ENCODE data around the gene APELA.
"Not testable (repeated sequence)": the region's sequence is repeated elsewhere in the genome, so short reads cannot be mapped to it uniquely, and the experiment has no call there.

Gene APELA, protein sequence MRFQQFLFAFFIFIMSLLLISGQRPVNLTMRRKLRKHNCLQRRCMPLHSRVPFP

DNA sequence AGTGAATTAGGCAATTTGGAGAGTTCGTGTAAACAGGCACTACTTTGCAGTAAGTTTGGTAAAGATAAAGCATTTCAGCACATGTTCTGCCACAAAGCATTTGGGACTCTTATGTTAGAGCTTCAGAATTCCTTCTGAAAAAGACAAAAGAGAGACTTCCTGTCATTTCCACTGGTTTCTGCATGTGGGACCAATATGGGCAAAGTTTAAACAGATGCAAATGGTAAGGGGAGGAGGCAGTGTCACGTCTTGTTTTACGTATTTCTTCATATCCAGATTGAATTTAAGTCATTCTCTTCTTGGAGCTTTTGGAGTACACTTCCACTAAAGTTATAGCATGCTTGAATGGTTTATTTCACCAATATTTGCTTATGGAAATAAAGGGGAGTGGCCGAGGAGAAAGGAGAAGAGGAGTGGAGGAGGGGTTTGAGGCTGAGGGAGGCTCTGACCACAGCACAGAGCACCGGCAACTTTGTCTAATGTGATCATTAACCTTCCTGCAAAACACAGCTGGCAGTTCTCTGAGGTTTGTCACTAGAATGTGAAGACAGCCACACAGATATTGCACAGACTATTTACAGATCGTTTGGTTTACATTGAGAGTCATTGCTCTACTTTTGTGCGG, at the start of gene APELA:
Gene APELA (plus strand): TSS at position 479 of the 625 bp plus-strand sequence. CDS start 154 bp downstream, outside the sequence.
- peak; percentile 4 for DNase-seq

DNA sequence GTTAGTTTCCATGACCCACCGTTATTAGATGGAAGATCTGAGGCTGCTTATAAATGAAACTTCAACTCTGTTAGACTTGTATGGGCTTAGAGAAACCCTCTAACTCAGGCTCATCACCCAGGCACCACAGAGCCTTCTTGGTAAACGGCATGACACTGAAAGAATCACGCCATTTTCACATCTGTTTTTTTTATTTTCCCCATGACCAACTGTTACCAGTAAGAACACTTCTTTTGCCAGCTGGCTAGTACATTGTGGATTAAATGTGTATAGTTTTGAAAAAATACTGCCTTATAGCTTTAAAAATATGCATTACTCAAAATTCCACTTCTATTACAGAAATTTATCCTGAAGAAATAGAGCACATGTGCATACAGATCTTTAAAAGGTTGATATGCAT, 48.0 kb upstream of the APELA start:
- no peak for DNase-seq

DNA sequence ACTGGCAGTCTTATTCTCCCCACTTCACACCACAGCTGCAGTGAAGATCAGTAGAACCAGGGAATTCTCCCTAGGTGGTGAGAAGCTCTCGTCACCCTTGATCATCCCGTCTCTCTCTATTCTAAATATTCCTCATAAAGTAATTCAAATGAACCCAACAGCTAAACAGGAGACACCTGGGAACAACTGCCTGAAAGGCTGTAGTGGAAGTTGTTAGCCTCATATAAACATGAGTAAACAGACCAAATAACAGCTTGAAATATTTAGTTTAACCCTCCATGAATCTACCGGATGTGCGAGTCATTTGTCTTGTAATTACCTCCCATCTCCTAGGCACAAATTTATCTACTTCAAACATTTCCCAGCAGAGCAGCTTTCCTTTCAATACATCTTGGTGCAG, 30.4 kb upstream of the APELA start:
- DNase-seq = no peak

DNA sequence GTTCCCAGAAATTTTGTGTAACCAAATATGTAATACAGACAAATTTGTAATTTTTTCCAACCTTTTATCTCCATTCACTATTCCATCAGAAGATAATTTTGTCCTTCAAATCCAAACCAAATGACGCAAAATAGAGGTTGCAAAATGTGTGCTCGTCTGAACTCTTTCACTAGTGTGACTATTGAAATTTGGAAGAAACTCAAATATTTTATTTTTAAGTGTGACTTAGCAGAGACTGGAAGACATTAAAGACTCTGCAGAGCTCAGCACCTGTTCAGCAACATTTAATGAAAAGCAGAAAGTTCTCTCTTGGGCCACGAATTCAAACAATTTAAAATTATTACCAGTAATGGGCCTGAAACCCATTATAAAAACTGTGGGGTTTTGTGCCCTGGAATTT, 30.0 kb upstream of the APELA start:
- no peak for DNase-seq

DNA sequence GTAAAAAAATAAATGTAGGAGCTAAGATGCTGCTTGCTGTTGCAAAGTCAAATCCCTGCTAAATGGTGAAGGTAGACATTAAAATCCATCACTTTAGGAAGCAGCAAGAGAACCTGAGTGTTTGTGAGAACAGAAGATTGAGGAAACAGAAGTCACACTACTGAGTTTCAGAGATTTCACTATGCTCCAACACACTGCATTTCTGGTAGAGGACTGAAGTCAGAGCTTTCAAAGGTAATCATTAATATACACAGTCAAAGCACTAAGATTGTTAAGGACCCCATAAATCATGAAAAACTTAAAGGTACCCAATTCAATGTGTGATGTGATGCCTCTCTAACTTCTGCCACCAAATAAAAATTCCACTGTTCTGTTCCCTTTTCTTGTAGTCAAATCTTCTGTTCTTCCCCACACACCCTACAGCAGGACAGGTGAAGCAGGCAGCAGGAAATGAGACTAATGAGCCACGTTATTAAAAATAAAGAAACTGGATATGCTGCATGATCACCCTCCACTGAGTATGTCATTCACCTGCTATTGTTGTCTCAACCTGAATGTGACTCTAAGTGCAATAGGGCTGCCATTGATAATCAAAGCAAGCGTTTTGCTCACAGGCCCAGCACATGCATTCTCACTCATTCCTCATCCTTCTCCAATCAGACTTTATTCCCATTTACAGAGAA, 28.9 kb upstream of the APELA start:
- no peak for DNase-seq

DNA sequence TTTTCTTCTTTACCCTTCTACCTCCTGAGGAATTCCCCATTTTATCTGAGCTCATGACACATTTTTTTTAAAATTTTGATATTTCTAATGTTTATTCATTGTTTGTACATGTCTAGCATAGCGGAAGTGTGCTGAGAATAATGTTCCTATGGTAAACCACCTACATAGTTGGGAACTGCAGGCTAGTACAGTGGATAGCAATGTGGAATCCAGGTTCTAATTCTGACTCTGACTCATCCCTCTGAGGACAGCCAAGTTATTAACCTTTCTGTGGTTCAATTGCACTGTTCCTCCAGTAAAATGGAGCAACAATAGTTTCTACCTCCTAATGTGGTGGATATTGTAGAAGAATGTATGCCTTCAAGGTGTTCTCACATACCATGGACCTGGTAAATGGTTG, 20.6 kb upstream of the APELA start:
- no peak for DNase-seq

DNA sequence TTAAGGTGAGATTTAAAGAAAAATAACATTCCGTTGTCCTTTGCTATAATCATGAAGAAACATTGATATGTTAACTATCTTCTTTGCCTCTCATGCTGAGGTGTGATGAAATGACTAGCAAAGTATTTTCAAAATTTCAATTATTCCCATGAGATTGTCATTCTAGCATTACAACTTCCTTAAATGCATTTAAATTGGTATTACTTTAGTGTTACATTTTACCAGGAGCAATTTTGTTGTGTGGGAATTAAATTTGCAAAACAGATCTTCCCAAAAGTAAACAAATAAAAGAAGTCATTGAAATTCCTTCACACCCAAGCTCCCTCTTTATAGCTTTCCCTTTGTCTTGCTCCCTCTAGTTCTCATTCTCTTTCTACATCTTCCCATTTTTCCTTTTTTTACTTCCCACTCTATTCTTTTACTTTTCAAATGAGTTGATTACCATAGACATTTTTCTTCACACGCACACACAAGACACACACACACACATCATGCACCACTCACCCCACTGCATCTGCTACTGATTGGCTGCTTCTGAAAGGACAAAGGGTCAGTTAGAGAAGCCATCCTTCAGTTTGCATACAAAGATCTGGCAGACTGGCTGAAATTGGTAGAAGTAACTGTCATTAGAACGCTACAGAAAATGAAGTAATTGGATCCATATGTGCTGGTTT, 10.0 kb upstream of the APELA start:
- DNase-seq = no peak

DNA sequence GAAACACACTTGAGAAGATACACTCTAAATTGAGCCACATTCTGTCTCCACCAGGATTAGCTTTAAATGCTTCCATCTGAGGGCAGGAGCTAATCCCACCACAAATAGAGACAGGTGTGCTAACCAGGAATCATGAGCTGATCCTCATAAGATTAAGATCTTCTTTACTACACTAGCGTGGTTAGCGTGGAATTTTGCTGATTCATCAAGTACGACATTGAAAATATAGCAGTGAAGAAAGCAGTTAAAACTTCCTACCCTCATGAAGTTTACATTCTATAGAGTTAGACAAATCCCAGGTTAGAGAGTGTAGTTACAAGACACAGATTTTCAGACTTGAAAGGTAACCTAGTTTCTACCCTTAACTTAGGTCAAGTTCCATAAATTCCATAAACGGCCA, 5.3 kb upstream of the APELA start:
- no peak for DNase-seq

DNA sequence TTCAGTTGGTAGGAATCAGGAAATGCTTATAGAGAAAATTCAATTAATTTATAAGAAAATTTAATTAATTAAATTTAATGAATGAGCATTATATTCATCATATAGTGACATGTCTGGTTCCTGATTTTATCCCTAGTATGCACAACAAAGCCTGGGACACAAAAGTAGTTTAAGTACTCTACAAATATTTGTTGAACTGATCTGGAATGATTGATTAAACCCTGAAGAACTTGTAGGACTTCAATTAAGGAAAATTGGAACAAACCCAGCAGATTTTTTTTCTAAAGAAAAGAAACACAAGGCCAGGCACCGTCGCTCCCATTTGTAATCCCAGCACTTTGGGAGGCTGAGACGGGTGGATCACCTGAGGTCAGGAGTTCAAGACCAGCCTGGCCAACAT, 4.5 kb upstream of the APELA start:
- no peak for DNase-seq

DNA sequence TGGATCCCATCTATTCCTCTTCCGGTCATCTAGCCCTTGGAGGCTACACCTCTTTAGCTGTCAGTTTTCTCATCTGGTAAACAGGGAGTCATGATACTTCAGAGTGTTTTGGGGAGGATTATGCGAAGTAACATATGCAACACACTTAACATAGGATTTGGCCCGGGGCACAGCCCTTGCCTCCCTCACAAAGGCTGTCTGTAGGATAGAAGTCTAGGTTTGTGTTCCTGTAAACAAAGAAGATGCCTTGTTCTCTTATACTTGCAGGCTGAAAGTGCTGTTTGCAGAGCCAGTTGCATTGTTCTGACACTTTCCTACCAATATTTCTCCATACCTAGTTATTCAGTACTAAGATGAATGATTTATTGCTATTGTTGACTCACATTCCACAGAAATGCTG, 2.2 kb upstream of the APELA start:
- DNase-seq = no peak

DNA sequence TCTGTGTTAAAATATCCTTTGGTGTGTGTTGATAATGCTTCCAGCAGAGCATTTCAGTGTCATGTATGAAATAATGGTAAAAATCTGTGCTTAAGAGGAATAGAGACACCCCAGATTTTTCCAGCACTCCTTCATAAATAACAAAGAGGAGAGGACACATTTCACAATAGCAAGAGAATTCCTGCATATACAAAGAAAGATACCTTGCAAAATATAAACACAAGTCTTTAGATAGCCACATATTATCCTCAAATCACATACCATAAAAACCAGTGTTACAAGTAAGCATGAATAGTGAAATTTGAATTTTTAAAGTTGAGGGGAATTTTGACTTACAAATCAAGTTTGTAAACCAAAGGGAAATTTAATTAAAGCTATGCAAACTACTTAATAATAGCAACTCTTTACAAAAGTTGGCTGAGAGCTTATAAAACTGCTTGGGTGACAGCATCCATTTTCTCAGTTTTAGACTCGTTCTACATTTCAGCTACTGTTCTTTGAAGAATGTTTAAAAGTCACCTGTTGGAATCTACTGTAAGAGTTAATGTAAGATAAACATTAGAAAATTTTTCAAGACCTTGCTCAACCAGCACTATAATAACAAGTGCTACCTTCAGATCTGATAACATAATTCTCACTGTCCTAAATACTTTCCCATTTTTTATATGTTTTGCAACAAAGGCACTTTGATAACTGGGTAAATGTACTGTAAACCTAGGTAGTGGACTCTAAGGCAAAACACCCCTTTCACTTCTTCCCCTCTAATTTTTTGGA, 3.7 kb downstream of the APELA start:
- no peak for DNase-seq

DNA sequence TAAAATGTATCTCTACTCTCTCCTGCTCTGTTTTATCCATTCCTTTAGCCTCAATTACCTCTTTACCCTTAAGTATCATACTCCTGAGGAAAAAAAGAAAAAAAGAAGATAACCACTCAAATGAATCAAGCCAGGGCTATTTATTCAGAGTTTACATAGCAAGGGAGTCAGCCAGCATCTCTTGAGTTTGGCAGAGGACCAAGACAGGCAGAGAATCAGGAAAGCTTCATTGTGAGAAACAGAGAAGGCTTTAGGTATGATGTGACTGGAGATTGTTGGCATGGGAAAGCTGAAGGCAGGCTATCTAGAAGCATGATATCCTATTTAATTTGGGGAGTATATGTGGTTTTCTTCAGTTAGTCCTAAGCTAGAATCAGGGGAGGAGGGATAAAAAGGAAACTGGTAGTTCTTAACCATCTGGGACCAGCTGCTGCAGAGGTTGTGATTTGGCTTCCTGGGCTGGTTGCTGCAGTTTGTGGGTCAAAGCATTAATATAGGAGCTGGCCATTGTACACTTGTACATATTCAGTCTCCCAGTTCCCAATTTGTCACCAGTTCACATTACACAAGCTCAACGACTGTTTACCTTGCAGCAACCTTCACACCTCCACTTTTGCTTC, 11.2 kb downstream of the APELA start:
- DNase-seq = no peak

DNA sequence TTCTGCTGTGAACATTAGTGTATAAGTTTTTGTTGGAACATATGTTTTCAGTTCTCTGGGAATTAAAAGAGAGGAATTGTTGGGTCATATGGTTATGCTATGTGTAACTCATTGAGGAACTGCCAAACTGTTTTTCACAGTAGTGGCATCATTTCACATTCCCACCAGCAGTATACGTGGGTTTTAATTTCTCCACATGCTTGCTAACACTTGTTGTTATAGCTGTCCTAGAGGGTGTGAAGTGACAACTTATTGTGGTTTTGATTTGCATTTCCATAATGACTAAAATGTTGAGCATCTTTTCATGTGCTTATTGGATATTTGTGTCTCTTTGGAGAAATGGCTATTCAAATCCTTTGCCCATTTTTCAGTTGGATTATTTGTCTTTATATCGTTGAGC, 13.7 kb downstream of the APELA start:
- no peak for DNase-seq

DNA sequence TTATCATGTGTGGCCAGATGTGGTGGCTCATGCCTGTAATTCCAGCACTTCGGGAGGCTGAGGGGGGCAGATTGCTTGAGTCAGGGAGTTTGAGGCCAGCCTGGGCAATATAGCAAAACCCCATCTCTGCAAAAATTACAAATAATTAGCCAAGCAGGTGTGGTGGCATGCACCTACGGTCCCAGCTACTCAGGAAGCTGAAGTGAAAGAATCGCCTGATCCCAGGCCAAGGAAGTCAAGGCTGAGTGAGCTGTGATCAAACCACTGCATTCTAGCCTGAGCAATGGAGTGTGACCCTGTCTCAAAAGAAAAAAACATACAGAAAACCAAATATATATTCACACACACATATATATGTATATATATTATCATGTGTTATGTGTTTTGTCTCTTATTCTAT, 15.0 kb downstream of the APELA start:
- no peak for DNase-seq

DNA sequence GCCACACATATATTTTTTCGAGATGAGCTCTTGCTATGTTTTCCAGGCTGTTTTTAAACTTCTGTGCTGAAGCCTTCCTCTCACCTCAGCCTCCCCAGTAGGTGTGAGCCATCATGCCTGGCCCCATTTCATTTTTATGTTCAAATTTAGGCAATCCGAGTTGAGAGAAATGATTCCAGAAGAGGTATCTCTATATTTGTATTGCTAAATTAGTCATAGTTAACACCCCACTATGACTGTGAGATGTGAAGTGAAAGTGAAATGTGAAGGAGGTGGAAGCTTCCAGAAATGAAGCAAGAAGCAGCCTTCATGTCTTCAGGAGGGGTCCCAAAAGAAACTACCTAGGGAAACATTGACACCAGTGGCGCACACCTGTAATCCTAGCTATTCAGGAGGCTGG, 17.7 kb downstream of the APELA start:
- no peak for DNase-seq

DNA sequence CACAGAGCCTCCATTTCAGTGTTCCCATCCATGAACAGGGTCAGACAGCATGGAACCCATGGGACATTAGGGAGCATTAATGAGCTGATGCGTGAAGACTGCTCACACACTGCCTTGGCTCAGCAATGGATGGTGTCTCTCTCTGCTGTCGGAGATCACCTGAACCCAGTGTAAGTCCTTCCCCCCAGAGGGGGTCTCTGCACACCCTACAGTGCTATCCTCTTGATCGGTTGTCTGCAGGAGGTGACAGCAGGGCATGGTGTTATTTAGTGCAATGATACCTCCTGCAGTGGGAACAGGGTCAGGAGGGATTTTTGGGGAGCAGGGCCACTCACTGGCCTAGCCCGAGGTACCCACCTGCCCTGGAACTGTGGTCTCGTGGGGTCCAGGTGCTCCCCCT, 25.6 kb downstream of the APELA start:
- no peak for DNase-seq

DNA sequence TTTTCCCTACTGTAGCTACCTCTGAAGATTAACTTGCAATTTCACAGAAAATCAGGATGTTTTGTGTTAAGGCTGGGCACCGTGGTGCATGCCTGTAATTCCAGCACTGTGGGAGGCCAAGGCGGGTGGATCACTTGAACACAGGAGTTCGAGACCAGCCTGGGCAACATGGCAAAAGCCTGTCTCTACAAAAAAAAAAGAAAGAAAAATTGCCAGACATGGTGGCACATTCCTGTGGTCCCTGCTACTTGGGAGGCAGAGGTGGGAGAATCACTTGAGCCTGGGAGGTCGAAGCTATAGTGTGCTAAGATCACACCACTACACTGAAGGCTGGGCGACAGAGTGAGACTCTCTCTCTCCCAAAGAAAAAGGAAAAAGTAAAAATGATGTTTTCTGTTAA, 27.4 kb downstream of the APELA start:
- no peak for DNase-seq

DNA sequence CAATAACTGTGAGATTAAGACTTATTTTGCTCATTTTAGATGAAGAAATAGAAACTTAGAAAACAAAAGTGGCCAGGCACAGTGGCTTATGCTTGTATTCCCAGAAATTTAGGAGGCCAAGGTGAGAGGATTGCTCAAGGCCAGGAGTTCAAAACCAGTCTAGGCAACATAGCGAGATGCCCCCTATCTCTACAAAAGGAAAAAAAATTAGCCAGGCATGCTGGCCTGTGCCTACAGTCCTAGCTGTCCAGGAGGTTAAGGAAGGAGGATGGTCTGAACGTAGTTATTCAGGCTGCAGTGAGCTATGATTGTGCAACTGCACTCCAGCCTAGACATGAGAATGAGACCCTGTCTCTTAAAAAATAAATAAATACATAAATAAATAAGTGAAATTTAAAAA, 28.0 kb downstream of the APELA start:
- no peak for DNase-seq

DNA sequence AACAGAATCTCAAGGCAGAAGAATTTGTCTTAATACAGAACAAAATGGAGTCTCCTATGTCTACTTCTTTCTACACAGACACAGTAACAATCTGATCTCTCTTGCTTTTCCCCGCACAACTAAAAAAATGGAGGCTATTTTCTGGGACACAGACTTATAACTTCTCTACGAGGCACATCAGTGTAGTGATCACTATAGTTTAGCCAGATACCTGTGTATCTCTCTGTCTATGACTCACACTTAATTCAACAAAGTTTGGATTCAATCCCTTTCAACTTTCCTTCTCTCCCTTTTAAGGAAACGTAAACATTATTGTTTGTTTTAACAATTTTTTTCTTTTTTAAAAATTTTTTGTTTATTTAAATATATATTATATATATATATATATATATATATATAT, 29.4 kb downstream of the APELA start:
- DNase-seq = no peak

DNA sequence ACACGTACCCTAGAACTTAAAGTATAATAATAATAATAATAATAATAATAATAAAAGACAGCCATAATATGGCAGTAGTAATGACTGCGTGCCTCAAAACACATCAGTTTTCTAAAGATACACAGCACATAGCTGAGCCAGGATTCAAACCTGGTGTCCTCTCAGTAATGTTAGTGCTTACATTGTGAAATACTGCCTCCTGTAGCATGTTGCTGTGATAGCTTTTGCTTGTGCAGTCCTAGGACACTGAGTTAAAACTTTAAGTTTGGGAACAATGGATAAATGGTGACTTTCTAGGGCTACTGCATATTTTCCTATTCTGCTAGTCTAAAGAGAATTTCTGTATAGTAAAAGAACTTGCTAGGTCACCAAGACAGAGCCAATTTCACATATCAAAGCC, 36.5 kb downstream of the APELA start:
- DNase-seq = not testable (repeated sequence)

DNA sequence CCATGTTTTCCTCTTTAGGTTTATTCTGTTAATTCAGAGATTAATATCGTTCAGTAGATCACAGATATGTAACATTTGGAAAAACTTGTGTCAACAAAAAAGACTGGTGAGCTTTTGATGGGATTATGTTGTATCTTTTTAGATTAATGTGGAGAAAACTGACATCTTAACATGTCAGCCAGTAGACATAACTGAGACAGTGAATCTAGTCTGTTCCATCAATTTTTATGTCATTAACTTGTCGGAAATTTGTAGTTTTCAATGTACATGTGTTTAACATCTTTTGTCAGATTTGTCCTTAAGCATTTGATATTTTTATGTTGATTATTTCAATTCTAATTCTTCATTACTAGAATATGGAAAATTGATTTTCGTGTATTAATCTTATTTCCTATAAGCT, 42.0 kb downstream of the APELA start:
- no peak for DNase-seq

DNA sequence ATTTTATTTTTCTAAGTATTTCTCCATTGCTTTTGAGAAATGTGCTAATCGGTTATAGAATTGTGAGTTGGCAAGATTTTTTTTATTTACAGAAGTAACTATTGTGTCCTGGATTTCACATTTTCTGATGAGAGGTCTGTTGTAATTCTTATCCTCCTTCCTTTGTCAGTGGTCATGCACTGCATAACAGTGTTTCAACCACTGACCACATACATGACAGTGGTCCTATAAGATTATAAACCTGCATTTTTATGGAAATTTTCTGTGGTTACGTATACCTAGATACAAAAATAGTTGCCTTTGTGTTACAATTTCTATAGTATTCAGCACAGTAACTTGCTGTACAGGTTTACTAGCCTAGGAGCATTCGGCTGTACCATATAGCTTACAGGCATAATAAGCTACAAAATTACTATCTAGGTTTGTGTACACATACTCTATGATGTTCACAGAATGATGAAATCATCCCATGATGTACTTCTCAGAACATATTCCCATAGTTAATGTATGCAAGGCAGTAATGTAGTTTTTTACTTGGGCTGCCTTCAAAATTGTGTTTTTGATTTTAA, 47.8 kb downstream of the APELA start:
- no peak for DNase-seq

DNA sequence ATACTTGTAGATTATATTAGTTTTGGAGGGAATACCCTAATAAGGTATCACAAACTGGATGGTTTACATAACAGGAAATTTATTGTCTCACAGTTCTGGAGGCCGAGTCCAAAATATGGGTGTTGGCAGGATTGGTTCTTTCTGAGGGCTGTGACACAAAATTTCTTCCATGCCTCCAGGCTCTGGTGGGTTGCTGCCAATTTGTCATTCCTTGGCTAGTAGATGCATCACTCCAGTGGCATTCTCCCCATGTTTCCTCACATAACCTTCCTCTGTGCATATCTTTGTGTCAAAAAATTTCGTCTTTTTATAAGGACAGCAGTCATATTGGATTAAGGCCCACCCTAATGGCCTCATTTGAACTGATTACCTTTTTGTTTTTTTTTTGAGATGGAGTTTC, 49.3 kb downstream of the APELA start:
- no peak for DNase-seq

Data from hematopoietic multipotent progenitor cell treated with erythropoietin and hydrocortisone succinate and interleukin-3 and kit ligand, for 4 days (in vitro differentiated cells).